Neutrophil (primary cell): ENCODE results near the gene SEMA6A.

Experiments used
- H3K27ac ChIP-seq: fragments of 200-600 bp; sonication (generic); 2 replicates; pipeline ENCODE4 v1.5.1; 2016; ENCODE audit warnings: mild to moderate bottlenecking, moderate library complexity
- H3K27me3 ChIP-seq: fragments of 200-600 bp; sonication (generic); 2 replicates; pipeline ENCODE4 v1.6.0; 2016; ENCODE audit warnings: mild to moderate bottlenecking
- H3K36me3 ChIP-seq: fragments of 200-600 bp; sonication (generic); 2 replicates; pipeline ENCODE4 v1.5.1; 2017
- H3K4me1 ChIP-seq, 2 experiments: fragments of 200-600 bp in 1 of 2; sonication (generic) in 1 of 2; 1 replicate in 1 of 2; 2 replicates in 1 of 2; pipeline versions ENCODE4 v1.5.1 to v1.6.1; 2013 to 2016; ENCODE audit warnings: low read depth in 1 of 2, low read length in 1 of 2, mild to moderate bottlenecking in 1 of 2, moderate library complexity in 1 of 2; ENCODE audit not compliant: control insufficient read depth in 1 of 2, insufficient read depth in 1 of 2
- H3K4me3 ChIP-seq, 2 experiments: fragments of 200-600 bp in 1 of 2; sonication (generic) in 1 of 2; 1 replicate in 1 of 2; 2 replicates in 1 of 2; pipeline ENCODE4 v1.5.1; 2013 to 2016; ENCODE audit warnings: low read depth in 1 of 2, low read length in 1 of 2, mild to moderate bottlenecking in 1 of 2, moderate library complexity in 1 of 2
- H3K9me3 ChIP-seq: fragments of 200-600 bp; sonication (generic); 2 replicates; pipeline ENCODE4 v1.5.1; 2016
- TF ChIP-seq, protein P1 (sequence below): fragments of 200-600 bp; sonication (generic); IDR thresholded peaks from 2 replicates; pipeline ENCODE4 v1.5.1; 2016; ENCODE audit warnings: antibody characterized with exemption

Gene SEMA6A

GRCh38 chr5:116504593-116505166 lies 69.9 kb downstream of the SEMA6A start:
- TF ChIP-seq, protein P1, sequence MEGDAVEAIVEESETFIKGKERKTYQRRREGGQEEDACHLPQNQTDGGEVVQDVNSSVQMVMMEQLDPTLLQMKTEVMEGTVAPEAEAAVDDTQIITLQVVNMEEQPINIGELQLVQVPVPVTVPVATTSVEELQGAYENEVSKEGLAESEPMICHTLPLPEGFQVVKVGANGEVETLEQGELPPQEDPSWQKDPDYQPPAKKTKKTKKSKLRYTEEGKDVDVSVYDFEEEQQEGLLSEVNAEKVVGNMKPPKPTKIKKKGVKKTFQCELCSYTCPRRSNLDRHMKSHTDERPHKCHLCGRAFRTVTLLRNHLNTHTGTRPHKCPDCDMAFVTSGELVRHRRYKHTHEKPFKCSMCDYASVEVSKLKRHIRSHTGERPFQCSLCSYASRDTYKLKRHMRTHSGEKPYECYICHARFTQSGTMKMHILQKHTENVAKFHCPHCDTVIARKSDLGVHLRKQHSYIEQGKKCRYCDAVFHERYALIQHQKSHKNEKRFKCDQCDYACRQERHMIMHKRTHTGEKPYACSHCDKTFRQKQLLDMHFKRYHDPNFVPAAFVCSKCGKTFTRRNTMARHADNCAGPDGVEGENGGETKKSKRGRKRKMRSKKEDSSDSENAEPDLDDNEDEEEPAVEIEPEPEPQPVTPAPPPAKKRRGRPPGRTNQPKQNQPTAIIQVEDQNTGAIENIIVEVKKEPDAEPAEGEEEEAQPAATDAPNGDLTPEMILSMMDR: no peak
- Histone ChIP-seq H3K4me3 (no peak overlapping the region), H3K9me3 (no peaks in the 10 kb centered on the region), H3K36me3 (no peaks in the 10 kb centered on the region), H3K27ac (no peak overlapping the region), H3K27me3 (no peaks in the 10 kb centered on the region), H3K4me1 (peaks cover 12 to 13% of the 10 kb centered on the region in 2 experiments)

DNA sequence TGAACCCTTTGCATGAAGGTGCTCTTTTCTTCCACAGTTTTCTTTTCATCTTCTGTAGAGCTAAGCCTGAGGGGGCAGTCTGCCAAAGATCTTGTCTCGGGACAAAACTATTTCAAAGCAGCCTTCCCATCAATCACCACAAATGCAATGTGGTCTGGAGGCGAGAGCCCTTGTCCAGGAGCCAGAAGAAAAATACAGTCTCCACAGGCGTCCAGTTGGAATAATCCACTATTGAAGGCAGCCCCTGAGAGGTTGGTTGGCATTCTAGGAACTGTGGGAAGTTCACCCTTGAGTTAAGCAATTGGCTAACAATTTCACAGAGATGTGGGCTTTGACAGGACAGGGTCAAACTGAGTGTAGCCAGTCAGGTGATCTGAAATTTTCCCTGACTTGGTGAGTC lies 72.0 kb downstream of the SEMA6A start:
- TF ChIP-seq, protein P1: no peak
- Histone ChIP-seq H3K36me3 (no peaks in the 10 kb centered on the region), H3K27ac (no peak overlapping the region)

DNA sequence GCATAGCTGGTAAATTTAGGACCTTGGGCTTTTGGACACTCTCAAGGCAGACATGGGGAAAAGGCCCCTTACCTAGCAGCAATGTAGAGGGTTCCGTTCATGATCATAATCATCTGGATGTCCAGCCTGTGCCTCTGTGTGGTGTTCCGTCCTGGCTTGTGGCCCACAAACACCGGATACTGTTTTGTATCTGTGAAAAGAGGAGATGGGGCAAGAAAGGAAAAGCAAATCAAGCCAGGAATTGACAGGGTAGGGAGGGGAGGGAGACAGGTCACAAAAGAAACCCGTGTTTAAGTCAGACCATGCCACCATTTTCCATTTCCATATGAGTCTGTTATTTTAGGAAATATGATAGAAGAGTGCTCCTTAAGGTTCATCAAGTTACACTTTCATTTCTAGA lies 72.5 kb downstream of the SEMA6A start:
- no peak overlapping the region for H3K27ac ChIP-seq

More for the DNA sequence above, 72.0 kb downstream of the SEMA6A start:
- Histone ChIP-seq H3K9me3 (no peaks in the 10 kb centered on the region), H3K27me3 (no peaks in the 10 kb centered on the region), H3K4me1 (peaks cover 4 to 5% of the 10 kb centered on the region in 2 experiments), H3K4me3 (no peak overlapping the region)

DNA sequence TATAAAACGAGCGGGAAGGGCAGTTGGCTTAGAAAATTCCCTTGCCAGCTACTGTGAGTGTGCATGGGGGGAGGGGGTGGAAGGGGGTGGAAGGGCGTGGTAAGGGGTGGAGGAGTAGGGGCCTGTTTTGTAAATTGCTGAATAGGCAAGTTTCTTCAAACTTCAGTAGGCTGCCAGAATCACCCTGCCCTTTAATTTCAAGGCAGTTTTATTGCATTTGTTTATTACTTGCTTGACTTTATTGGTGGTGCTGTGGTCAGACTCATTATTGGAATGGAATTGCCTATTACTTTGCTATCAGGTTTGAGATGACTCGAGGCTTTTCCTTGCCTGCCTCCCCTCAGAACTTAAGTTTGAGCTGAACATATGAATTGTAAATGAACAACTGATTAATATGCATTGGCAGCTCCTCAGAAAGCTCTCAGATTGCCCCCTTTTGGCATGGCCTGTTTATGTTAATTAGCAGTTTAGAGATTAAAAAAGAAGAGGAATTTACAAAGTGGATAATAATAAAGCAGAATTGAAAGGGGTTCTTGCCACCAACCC lies 76.0 kb downstream of the SEMA6A start:
- Histone ChIP-seq H3K36me3 (no peaks in the 10 kb centered on the region), H3K9me3 (no peaks in the 10 kb centered on the region), H3K4me3 (no peak overlapping the region), H3K4me1 (peaks cover 13% of the 10 kb centered on the region in 2 experiments), H3K27me3 (no peaks in the 10 kb centered on the region), H3K27ac (no peak overlapping the region)
- TF ChIP-seq, protein P1: no peak

More for the DNA sequence above, 72.5 kb downstream of the SEMA6A start:
- TF ChIP-seq, protein P1: no peak
- Histone ChIP-seq H3K4me1 (peaks cover 0 to under 1% of the 10 kb centered on the region in 2 experiments), H3K27me3 (no peaks in the 10 kb centered on the region), H3K36me3 (no peaks in the 10 kb centered on the region), H3K9me3 (no peaks in the 10 kb centered on the region), H3K4me3 (no peak overlapping the region)

GRCh38 chr5:116497631-116498030 lies 77.0 kb downstream of the SEMA6A start:
- no peak overlapping the region for H3K27ac ChIP-seq
- no peaks in the 10 kb centered on the region for H3K9me3 ChIP-seq
- H3K4me3 ChIP-seq: no peak overlapping the region
- H3K27me3 ChIP-seq: no peaks in the 10 kb centered on the region
- H3K4me1 ChIP-seq: peaks cover 13% of the 10 kb centered on the region in 2 experiments
- TF ChIP-seq, protein P1: no peak
- H3K36me3 ChIP-seq: no peaks in the 10 kb centered on the region
